KMS-11 (cell line): ENCODE data around the gene TTC38.

Source experiments
- H2AFZ ChIP-seq: fragments of 200-600 bp; sonication (generic); 2 replicates; pipeline ENCODE4 v1.6.1; 2016; ENCODE audit warnings: antibody characterized with exemption, mixed run types, low read depth
- H3K27ac ChIP-seq: fragments of 200-600 bp; sonication (generic); 2 replicates; pipeline ENCODE4 v1.6.1; 2016; ENCODE audit warnings: mild to moderate bottlenecking, mixed run types
- H3K27me3 ChIP-seq: fragments of 200-600 bp; sonication (generic); 2 replicates; pipeline ENCODE4 v1.6.1; 2017; ENCODE audit warnings: mild to moderate bottlenecking, low read depth, mixed run types, moderate library complexity; ENCODE audit not compliant: insufficient read depth
- H3K36me3 ChIP-seq: fragments of 200-600 bp; sonication (generic); 2 replicates; pipeline ENCODE4 v1.6.1; 2017; ENCODE audit warnings: mild to moderate bottlenecking, mixed run types; ENCODE audit not compliant: insufficient read depth
- H3K4me1 ChIP-seq: fragments of 200-600 bp; sonication (generic); 2 replicates; pipeline ENCODE4 v1.6.1; 2016; ENCODE audit warnings: mild to moderate bottlenecking, low read depth, mixed run types; ENCODE audit not compliant: poor library complexity, severe bottlenecking
- H3K4me2 ChIP-seq: fragments of 200-600 bp; sonication (generic); 2 replicates; pipeline ENCODE4 v1.7.0; 2016; ENCODE audit warnings: mild to moderate bottlenecking, mixed run types
- H3K4me3 ChIP-seq: fragments of 200-600 bp; sonication (generic); IDR thresholded peaks from 2 replicates; pipeline ENCODE4 v1.6.1; 2017; ENCODE audit warnings: low read depth, low read length, mixed read lengths; ENCODE audit not compliant: insufficient read depth
- H3K79me2 ChIP-seq: fragments of 200-600 bp; sonication (generic); 2 replicates; pipeline ENCODE4 v1.6.1; 2016; ENCODE audit warnings: low read depth, mixed run types; ENCODE audit not compliant: insufficient read depth
- H3K9ac ChIP-seq: fragments of 200-600 bp; sonication (generic); 2 replicates; pipeline ENCODE4 v1.6.1; 2016; ENCODE audit warnings: mild to moderate bottlenecking, mixed run types
- H4K20me1 ChIP-seq: fragments of 200-600 bp; sonication (generic); 2 replicates; pipeline ENCODE4 v1.6.1; 2016; ENCODE audit warnings: mild to moderate bottlenecking, mixed run types; ENCODE audit not compliant: insufficient read depth
- TF ChIP-seq, protein P1 (sequence below): fragments of 200-600 bp; sonication (generic); conservative IDR thresholded peaks from 2 replicates; pipeline ENCODE4 v1.6.1; 2017; ENCODE audit warnings: low read depth, mild to moderate bottlenecking, antibody characterized with exemption, low read length, moderate library complexity, mixed read lengths

TTC38 gene

DNA sequence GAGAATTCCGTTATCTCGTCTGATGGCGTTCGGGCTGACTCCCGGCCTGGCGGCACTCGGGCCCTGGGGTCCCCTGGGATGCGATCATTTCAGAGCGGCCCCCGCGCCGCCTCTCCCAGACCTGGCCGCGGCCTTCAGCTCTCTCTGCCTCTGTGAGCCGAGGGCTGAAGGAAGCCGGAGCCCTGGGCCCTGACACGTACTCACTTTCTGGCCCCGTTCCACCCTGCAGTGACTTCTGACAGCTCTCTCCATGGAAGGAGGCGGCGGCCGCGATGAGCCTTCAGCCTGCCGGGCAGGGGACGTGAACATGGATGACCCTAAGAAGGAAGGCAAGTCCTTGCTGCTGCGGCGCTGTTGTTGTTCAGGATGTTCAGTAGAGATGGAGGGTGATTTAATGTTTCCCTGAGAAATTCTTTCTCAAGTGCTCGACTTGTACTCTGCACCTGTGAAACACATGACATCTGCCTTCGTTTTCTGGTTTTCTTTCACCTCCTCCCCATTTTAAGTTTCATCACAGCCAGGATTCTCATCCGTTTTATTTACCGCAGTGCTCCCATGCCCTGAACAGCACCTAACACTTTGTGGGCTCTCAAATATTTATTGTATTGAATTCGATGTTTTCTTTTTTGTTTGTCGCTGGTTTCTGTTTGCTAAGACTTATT lies 29.5 kb downstream of the TTC38 start:
- Histone ChIP-seq H3K4me2 (peak overlapping the region; percentile 97), H3K27me3 (no peaks in the 10 kb centered on the region), H3K4me1 (peaks cover 52% of the 10 kb centered on the region), H3K36me3 (peaks cover 3% of the 10 kb centered on the region; the same call in 1 of the 2 replicates), H3K4me3 (no peak overlapping the region), H4K20me1 (no peaks in the 10 kb centered on the region), H3K27ac (peak overlapping the region; percentile 51; the same call in 1 of the 2 replicates), H2AFZ (peak overlapping the region; percentile 43), H3K79me2 (peaks cover 49% of the 10 kb centered on the region), H3K9ac (peak overlapping the region; percentile 50)
- TF ChIP-seq, protein P1, sequence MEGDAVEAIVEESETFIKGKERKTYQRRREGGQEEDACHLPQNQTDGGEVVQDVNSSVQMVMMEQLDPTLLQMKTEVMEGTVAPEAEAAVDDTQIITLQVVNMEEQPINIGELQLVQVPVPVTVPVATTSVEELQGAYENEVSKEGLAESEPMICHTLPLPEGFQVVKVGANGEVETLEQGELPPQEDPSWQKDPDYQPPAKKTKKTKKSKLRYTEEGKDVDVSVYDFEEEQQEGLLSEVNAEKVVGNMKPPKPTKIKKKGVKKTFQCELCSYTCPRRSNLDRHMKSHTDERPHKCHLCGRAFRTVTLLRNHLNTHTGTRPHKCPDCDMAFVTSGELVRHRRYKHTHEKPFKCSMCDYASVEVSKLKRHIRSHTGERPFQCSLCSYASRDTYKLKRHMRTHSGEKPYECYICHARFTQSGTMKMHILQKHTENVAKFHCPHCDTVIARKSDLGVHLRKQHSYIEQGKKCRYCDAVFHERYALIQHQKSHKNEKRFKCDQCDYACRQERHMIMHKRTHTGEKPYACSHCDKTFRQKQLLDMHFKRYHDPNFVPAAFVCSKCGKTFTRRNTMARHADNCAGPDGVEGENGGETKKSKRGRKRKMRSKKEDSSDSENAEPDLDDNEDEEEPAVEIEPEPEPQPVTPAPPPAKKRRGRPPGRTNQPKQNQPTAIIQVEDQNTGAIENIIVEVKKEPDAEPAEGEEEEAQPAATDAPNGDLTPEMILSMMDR = no peak

DNA sequence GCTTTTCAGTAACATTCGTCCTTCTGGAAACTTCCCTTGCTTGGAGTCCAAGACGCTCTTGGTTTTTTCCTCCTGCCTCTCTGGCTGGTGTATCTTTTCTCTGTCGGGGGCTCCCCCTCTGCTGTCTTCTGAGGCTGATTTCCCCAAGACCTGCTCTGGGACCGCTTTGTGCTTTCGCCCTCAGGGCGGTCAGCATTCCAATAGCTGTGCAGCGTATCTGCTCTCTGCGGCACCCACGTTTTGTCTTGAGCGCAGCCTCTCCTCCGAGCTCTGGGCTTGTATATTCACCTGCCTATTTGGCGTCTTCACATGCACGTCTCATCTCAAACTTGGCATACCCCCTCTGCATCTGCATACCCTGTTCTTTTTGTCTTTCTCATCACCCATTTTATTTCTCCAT lies 31.3 kb downstream of the TTC38 start:
- Histone ChIP-seq H3K36me3 (peaks cover 3% of the 10 kb centered on the region; the same call in 1 of the 2 replicates), H4K20me1 (no peaks in the 10 kb centered on the region), H3K27me3 (no peaks in the 10 kb centered on the region), H3K27ac (no peak overlapping the region), H3K4me2 (peak overlapping the region; percentile 97; the same call in 1 of the 2 replicates), H3K79me2 (peaks cover 66% of the 10 kb centered on the region), H2AFZ (no peak overlapping the region), H3K4me1 (peaks cover 37% of the 10 kb centered on the region), H3K4me3 (no peak overlapping the region), H3K9ac (no peak overlapping the region)
- TF ChIP-seq, protein P1 = no peak

DNA sequence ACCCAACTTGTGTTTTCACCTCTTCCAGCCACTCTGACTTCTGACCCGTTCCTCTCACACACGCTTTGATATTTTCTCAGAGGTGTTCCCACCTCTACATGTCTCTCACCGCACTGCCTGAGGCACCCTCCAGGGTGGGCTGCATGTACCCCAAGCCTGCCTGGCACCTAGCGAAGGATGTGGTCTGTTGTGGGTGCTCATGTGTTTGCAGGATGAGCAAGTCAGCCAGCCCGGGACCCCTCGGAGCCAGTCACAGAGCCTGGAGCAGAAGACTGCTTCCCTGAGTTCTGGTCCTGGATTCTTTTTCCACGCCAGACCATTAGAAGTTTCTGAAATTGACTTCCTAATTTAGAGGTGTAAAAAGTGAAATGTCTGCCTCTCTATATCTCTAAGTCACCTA lies 32.7 kb downstream of the TTC38 start:
- Histone ChIP-seq H3K27me3 (no peaks in the 10 kb centered on the region), H3K4me3 (no peak overlapping the region), H2AFZ (no peak overlapping the region), H4K20me1 (no peaks in the 10 kb centered on the region), H3K4me2 (no peak overlapping the region), H3K9ac (no peak overlapping the region), H3K4me1 (peaks cover 26% of the 10 kb centered on the region), H3K79me2 (peaks cover 80% of the 10 kb centered on the region), H3K36me3 (peaks cover 3% of the 10 kb centered on the region; the same call in 1 of the 2 replicates), H3K27ac (no peak overlapping the region)
- TF ChIP-seq, protein P1 = no peak

DNA sequence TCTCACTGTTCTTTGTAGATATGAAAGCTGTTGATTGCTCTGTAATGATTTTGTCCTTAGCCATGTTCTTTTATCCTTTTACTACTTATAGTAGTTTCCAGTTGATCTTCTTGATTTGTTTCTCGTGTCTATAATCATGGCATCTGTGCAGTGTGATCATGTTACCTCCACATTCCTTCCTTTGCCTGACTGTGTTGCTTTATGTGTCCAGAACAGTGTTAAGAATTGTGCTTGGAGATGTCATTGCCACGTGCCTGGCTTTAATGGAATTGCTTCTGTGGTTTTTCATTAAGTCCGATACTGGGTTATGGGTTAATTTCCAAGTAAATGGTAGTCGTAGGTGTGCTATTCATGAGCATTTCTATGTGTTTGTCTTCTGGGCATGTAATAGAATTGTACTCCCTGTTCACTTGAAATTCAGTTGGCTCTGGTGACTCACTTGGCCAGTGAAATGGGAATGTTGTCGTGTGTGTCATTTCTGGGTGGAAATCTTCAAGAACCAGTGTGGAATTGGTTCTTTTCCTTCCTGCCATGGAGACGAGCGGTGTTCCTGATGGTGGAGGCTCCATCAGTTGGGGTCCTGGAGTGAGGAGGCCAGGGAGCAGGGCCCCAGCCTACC lies 35.6 kb downstream of the TTC38 start:
- Histone ChIP-seq H3K4me1 (peaks cover 18% of the 10 kb centered on the region), H2AFZ (no peak overlapping the region), H3K9ac (no peak overlapping the region), H4K20me1 (no peaks in the 10 kb centered on the region), H3K4me2 (no peak overlapping the region), H3K36me3 (peaks cover 6% of the 10 kb centered on the region; the same call in 1 of the 2 replicates), H3K27me3 (no peaks in the 10 kb centered on the region), H3K79me2 (peaks cover 89% of the 10 kb centered on the region), H3K4me3 (no peak overlapping the region), H3K27ac (no peak overlapping the region)
- TF ChIP-seq, protein P1 = no peak
